HG02571 (cell line): ENCODE data around the gene TMOD1.

Experiments
- ATAC-seq: cut with Tn5 transposase; IDR thresholded peaks from one replicate; pipeline ENCODE4 v1.9.1; 2021; ENCODE audit warnings: mild to moderate bottlenecking, moderate library complexity; ENCODE audit not compliant: unreplicated experiment

Gene TMOD1

DNA sequence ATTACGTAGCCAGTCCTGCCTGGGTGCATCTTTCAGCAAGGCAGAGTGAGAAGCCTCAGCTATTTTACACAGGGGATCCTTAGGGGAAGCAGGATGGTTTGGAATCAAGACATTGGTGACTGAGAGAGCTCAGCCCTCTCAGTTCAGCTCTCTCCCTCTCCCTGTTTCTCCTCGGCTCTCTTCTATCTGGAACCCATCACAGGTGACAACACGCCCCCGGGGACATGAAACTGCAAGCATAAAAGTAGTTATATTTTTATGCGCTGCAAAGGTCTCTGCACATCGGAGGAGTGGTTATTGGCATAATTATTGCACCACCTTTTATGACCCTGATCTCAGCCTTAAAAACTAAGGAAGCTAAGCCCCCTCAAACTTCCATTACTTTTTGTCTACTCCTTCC lies 14.2 kb downstream of the TMOD1 start:
- ATAC-seq, result no peak

GRCh38 chr9:97516111-97516510 lies 14.6 kb downstream of the TMOD1 start:
- ATAC-seq, result no peak

DNA sequence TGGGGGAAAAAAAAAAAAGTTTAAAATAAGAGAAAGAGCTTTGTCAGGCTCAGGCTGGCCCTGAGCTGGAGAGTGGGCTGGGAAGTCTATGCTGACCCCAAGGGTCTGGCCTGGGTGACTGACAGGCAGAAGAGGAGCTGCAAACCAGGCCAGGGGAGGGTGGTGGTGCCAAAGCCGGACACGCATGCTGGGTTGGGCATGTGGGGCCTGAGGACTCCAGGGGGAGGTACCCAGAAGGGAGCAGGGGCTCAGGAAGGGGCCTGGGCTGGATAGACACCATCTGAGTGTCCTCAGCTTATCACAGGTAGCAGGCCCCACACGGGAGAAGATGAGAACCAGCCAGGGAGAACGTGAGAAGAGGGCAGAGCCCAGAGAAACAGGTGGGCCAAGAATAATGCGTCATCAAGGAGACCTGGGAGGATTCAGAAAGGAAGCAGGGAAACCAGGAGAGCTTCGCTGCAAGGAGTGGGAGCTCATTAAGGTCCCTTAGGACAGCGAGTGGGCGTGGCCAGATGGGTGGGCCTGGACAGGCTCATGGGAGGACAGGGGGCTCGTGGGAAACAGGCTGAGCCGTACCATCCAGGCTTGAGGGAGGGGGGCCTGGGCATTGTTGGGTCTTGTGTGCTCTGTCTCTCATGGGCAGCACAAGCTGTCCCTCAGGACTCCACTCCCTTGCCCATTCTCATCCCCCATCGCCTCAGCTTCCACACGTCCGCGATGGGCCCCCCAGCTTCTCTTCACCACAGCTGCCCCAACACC lies 16.0 kb downstream of the TMOD1 start:
- ATAC-seq, result no peak

DNA sequence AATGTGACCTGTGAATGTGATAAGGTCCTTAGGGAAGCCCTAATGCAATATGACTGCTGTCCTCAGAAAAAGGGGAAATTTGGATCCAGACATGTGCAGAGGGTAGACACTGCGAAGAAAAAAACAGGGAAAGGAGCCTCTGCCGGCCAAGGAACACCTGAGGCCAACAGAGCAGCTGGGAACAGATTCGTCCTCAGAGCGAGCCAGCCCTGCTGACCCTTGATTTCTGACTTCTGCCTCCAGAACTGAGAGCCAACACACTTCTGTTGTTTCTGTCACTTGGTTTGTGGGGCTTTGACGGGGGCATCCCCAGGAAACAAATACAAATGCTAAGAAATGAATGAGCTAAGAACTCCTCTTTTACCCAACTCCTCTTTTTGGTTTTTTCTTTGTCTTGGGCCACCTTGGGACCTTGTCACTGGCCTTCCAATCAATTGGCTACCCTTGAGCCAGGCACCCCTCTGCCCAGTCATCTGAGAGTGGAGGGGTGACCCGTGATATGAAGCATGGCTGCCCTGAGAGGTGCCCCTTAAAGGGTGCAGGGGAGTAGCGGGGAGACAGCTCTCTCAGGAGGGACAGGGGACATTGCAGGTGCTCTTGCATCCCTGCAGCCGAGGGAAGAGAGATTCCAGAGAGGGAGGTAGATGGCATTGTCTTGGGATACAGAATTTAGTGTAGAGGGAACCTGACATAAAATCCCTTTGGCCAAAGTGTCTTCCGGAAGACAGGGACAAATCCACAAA lies 16.9 kb downstream of the TMOD1 start:
- ATAC-seq, result no peak

DNA sequence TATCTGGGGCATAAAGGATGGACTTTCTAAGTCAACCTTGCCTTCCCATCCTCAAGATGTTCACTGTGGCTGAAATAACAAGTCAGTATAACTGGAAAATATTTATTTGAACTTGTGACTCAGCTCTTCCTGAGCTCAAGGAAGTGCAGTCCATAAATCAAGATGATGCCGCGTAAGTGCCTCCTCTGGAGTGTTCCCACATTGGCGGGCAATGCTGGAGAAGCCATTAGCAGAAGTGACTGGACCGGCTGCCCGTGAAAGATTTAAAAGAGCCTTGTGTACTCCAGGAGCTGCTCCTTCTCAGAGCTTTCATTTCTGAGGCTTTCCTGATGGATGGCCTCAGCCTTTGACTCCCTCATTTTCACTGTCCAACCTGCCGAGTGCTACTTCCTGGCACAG lies 17.4 kb downstream of the TMOD1 start:
- no peak for ATAC-seq

DNA sequence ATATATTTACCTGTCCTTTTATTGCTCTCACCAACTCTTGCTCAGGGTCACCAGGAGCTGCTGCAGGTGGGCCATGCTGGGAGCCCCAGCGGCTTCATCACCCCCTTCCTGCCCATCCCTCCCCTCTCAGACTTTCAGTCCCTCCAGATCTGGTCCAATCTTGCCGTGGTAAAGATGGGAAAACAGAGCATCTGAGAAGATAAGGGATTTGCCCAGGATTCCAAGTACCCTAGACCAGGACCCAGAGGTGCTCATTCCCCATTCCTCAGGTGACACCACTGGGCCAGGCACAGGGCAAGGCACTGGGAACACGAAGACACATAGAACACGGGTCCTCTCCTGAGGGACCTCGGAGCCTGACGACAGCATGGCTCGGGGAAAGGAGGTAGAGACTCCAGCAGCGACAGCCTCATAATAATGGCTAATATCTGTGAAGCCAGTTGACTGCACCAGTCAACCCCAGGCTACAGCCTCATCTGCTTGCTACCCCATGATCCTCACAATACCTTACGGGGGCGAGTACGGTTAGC lies 18.0 kb downstream of the TMOD1 start:
- ATAC-seq, result no peak

GRCh38 chr9:97521576-97522333 lies 20.3 kb downstream of the TMOD1 start:
- no peak for ATAC-seq

DNA sequence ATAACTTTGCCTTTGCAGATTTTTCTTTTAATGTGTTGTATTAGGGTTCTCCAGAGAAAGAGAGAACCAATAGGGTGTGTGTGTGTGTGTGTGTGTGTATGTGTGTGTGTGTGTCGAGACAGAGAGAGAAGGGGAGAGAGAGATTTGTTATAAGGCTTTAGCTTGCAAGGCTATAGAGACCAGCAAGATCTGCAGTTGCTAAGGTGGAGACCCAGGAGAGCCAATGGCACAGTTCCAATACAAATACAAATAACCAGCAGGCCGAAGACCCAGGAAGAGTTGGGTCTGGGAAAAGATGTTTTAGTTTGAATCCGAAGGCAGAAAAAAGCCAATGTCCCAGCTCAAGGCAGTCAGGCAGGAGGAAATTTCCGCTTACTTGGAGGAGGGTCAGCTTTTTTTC lies 23.0 kb downstream of the TMOD1 start:
- no peak for ATAC-seq

- no peak for ATAC-seq
Measured at GRCh38 chr9:97525451-97525850, 24.0 kb downstream of the TMOD1 start.

DNA sequence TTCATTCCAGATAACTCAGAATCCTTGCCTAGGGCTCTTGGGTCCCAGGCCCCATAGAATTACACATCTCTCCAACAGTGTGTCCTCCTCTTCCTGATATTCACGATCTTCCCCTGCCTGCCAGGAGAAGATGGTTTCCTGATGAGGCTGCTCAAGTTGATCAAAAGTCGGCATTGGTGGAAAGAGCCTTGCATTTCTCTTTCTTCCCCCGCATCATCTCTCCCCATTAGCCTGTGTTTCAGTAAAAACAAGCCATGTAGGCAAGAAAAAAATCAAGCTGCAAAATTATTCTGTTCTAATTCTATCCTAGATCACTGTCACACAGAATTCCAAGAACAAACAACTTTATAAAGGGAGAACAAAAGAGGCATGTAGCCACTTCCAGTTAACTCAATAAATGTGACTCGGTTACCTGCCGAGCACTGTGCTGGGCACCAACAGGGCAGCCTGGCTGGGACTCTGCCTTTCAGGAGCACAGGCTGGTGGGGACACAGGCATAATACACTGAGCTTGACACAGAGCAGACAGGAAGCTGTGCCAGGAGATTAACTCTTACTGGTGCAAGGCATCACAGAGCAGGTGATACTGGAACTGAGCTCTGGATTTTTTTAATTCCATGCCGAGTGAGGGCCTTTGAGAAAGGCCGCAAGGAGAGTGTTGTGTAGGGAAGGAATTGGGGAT lies 25.6 kb downstream of the TMOD1 start:
- ATAC-seq, result no peak

- no peak for ATAC-seq
Measured at GRCh38 chr9:97527626-97528528, 26.4 kb downstream of the TMOD1 start.

DNA sequence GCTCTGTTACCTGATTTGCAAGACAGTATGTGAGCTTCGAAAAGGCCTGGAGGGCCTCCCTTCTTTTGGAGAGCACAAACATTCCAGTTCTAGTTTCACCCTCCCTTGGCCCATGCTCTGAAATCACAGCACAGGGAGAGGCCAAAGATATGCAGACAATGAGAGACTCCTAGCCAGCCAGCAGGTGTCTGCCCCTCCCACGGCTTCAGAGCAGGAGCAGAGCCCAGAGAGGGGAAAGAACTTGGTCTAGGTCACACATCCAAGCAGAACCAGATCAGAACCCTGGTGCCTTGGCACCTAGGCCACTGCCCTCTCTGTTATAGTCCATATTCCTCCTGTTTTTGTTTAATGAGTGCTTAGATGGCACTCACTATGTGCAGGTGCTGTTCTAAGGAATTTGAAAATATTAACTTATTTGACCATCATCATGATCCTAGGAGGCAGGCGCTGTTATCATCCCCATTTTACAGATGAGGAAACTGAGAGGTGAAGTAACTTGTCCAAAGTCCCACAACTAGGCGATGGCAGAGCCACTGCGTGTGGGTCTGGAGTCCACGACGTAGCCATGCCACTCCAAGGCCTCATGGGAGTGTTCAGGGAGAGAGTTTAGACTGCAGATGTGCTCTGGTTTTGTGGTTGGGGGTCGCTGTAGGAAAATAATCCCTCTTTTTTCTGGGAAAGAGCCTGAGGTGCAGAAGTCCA lies 27.2 kb downstream of the TMOD1 start:
- no peak for ATAC-seq

GRCh38 chr9:97529363-97530076 lies 28.1 kb downstream of the TMOD1 start:
- ATAC-seq, result peak; percentile 81

GRCh38 chr9:97531888-97532376 lies 30.5 kb downstream of the TMOD1 start:
- no peak for ATAC-seq

- no peak for ATAC-seq
Measured at GRCh38 chr9:97534185-97534584, 32.7 kb downstream of the TMOD1 start.

- ATAC-seq, result no peak
Measured at GRCh38 chr9:97534961-97535594, 33.6 kb downstream of the TMOD1 start.

- no peak for ATAC-seq
Measured at GRCh38 chr9:97535771-97536170, 34.3 kb downstream of the TMOD1 start.

GRCh38 chr9:97536480-97536879 lies 35.0 kb downstream of the TMOD1 start:
- ATAC-seq, result no peak
